Amygdala (tissue), 56 donors: ENCODE measurements around the gene TMEM120B.
A peak's percentile ranks its signal among the peaks of the same experiment; 100 is the strongest.
"Not testable (repeated sequence)": the region's sequence is repeated elsewhere in the genome, so short reads cannot be mapped to it uniquely, and the experiment has no call there.

ENCODE experiments used
- DNase-seq, 56 donors: peaks; one replicate each; lab custom pipeline; 2025; lab: John Stamatoyannopoulos, UW

TMEM120B gene

DNA sequence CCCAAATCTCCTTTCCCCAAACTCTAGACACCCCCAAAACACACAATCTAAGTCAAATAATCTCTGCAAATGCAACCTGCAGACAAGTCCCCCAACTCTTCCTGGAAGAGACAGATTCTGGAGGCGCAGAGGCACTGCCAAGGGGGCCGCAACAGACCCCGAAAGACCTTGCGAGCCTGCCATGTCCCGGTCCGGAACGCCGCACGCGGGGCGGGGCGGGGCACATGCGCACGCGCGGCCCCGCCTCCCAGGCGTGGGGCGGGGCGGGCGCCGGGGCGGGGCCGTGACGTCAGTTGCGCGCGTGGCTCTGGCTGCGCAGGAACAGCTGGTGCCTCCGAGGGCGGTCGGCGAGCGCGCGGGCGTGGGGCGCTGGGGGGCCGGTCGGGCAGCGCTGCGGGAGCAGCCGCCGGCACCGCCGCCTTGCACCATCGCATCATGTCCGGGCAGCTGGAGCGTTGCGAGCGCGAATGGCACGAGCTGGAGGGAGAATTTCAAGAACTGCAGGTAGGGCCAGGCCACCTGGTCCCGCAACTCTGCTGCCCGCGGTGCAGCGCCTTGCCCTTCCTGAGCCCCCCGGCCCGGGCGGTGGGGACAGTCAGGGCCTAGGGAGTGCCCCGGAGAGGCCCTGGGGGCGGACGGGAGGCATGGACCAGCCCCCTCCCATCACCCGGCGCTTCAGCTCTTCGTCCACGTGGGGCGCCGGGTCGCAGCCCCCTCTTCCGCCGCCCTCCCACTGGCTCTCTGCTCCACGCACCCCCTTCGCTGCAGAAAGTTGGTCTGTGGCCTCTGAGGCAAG, at the start of gene TMEM120B:
Gene TMEM120B (plus strand): TSS at position 292 of the 796 bp plus-strand sequence. CDS start 144 bp downstream, at position 436.
- DNase-seq = peak in 55 of 56 donors; percentile 30 to 91 (median 73)

DNA sequence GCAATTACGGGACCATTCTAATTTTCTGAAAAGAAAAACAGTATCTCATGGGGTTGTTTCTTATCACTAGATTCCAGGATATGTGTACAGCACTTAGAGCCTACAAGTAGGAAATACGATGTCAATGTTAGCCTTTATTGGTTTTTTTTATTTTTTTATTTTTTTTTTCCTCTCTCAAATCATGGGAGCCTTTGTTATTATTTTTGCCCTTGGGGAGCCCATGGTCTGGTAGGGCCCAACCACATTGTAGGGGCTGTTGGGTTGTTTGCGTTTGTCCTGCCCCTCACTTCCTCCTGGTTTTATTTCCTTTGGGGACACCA, 49.0 kb upstream of the TMEM120B start:
- no peak for DNase-seq

DNA sequence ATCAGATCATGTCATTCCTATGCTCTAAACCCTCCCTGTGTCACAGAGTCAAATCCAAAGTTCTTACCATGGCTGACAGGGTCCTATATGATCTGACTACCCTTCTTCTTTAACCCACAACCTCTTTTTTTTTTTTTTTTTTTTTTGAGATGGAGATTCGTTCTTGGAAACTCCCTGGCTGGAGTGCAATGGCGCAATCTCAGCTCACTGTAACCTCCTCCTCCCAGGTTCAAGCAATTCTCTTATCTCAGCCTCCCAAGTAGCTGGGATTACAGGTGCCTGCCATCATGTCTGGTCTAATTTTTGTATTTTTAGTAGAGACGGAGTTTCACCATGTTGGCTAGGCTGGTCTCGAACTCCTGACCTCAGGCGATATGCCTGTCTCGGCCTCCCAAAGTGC, 45.7 kb upstream of the TMEM120B start:
- not testable (repeated sequence) for DNase-seq

DNA sequence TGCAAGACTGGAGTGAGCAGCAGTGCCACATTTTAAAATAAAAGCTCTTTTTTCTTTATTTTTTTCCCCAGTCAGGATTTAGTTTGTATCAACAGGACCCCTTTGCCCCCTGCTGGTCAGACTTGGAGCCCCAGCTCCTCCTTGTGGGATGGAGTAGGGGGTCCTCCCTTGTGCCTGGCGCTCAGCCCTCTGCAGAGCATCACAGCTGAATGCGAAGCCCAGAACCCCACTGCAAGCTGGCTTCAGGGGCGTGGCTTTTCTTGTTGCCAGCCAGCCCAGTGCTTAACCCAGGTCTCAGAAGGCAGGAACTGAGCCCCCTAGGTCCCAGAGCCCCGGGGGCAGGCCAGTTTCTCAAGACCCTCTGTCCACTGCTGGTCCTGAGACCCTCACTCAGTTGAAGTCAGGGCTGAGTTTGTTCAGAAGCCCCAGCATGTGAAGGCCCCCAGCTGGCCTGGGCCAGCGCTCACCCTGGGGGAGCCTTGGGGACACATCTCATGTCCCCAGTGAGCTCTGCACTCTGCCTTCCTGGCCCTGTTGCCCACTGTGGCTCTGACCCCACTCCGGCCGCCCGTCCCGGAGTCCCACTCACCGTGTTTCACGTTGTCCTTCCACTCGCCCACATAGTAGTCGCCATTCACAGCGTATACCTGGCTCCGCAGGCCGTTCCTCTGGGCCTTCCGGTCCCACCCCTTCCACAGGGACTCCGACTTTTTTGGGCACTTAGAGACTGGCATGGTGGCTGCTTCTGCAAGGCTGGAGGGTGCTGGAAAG, 43.6 kb upstream of the TMEM120B start:
- peak in 4 of 56 donors; percentile 3 to 35 (median 8) for DNase-seq

GRCh38 chr12:121669521-121669900, 43.0 kb upstream of the TMEM120B start, which contains the start of gene MORN3:
MORN3 (minus strand) TSS chr12:121669654; CDS start chr12:121669483, 171 bp downstream.
- DNase-seq = no peak

DNA sequence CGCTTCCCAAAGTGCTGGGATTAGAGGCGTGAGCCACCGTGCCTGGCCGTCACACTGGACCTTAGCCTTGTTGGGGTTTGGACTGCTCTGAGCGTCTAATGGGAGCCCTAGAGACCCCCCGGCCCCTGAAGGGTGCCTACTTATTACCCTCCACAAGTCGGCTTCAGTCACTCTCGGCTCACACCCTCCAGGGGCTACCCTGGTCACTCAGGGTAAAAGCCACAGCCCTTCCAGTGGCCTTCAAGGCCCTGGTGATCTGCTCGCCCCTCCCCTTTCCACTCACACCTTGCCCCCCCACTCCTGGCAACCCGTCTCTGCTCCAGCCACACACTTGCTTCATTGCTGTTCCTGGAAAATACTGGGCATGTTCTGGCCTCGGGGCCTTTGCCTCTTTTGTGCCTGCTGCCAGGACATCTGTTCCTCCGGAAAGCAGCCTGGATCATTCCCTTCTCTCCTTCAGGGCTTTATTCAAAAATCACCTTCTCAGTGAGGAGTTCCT, 39.5 kb upstream of the TMEM120B start:
- peak in 4 of 56 donors; percentile 4 to 23 (median 14) for DNase-seq

- no peak for DNase-seq
Measured at GRCh38 chr12:121676190-121676589, 36.4 kb upstream of the TMEM120B start.

DNA sequence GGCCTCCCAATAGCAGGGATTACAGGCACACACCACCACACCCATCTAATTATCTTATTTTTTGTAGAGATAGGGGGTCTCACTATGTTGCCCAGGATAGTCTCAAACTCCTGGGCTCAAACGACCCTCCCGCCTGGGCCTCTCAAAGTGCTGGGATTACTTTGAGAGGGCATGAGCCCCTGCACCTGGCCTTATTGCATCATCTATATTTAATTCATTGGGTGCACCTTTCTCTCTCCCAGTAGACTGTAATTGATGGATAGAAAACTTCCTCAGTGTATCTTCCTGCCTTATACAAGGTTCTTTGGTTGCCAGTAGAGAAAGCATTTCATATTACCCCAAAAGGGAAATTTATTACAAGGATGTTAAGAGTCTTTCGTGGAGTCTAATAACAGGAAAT, 34.2 kb upstream of the TMEM120B start:
- no peak for DNase-seq

DNA sequence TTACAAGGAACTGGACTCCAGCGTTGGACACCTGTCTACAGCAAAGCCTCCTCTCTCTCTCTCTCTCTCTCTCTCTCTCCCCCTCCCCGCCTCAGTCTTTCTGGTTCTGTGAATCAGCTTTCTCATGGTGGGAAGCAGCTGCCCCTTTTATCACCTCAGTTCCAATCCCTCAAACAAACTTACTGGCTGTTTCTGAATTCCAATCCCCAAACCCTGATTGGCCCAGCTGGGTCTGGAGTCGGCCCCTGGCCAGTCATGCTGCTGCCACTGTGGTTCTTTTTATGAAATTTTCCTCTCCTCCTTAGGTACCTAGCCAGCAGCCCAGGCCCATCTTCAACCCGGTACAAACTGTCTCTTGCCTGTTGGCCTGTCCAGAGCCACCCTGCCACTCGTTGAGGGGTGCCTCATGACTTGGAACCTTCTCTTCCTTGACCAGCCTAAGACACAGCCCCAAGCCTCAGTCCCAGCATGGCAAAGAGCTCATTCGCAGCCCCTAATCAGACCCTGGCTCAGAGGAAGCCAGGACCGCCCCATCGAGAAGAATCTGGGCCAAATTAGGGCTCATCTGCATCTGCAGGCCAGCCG, 33.7 kb upstream of the TMEM120B start:
- DNase-seq = no peak

- DNase-seq = peak in 3 of 56 donors; percentile 7 to 21 (median 21)
Measured at GRCh38 chr12:121679661-121680197, 32.8 kb upstream of the TMEM120B start.

- DNase-seq = no peak
Measured at GRCh38 chr12:121688966-121689365, 23.6 kb upstream of the TMEM120B start.

GRCh38 chr12:121689430-121689829, 23.1 kb upstream of the TMEM120B start:
- DNase-seq = no peak

- not testable (repeated sequence) for DNase-seq
Measured at GRCh38 chr12:121692744-121693143, 19.8 kb upstream of the TMEM120B start.

GRCh38 chr12:121693155-121693687, 19.3 kb upstream of the TMEM120B start:
- no peak for DNase-seq

- peak in 2 of 56 donors; percentile 12 to 25 for DNase-seq
Measured at GRCh38 chr12:121697093-121697698, 15.4 kb upstream of the TMEM120B start.

GRCh38 chr12:121697861-121698260, 14.7 kb upstream of the TMEM120B start:
- DNase-seq = not testable (repeated sequence)

DNA sequence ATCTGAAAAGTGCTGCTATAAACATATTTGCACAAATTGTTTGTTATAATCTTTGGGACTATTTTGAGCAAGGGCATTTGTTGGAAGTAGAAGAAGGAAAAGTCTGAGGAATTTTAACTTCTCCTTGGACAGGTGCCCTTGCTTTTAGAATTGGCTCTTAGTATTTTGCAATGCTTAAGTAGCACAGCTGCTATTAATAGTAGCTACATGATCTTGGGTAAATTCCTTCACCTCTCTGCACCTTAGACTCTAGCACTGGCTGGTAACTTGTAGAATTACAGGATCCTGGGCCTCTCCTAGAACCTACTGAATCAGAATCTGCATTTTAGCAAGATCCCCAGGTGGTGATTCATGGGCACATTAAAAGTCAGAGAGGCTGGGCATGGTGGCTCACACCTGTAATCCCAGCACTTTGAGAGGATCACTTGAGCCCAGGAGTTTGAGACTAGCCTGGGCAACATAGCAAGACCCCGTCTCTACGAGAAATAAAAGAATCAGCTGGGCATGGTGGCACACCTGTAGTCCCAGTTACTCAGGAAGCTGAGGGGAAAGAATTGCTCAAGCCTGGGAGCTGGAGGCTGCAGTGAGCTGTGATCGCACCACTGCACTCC, 10.8 kb upstream of the TMEM120B start:
- DNase-seq = no peak

- DNase-seq = no peak
Measured at GRCh38 chr12:121702944-121703343, 9.6 kb upstream of the TMEM120B start.

DNA sequence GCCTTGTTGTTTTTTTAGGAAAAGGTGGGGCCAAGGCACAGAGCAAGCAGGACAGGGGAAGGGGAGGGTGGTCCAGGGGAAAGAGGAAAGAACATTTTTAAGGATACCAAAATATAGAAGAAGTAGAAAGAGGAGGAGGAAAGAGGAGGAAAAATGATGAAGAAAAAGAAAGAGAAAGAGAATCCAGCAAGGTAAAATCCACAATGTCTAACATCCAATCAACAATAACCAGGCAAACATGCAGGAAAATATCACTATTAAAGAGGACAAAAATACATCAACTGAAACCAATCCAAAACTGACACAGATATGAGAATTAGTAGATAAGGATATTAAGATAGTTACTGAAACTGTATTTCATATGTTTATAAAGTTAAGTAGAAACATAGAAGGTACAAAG, 7.0 kb upstream of the TMEM120B start:
- no peak for DNase-seq
